Activated CD8-positive, alpha-beta T cell treated with anti-CD3 and anti-CD28 coated beads for 36 hours (primary cell): ENCODE data around the gene RCAN1. TPM values are rescaled to one million over a fixed set of nuclear protein-coding genes. Genes with fewer than 3 reads are reported as not detected.

ENCODE experiments used
- ATAC-seq: fragments of 200-7000 bp; cut with Tn5 transposase; one replicate; pipeline ENCODE4 v1.10.0; 2021; ENCODE audit warnings: mild to moderate bottlenecking, moderate library complexity
- CTCF ChIA-PET: fragments of 350-600 bp; sonication (Branson Sonifier 250); formaldehyde crosslinking; loops from one replicate; lab custom pipeline; 2021; ENCODE audit warnings: antibody characterized with exemption; lab: Charles Lee
- POLR2A ChIA-PET: fragments of 350-600 bp; sonication (Branson Sonifier 250); formaldehyde crosslinking; loops from one replicate; lab custom pipeline; 2021; ENCODE audit warnings: antibody characterized with exemption; lab: Charles Lee
- DNase-seq: peaks from one replicate; pipeline ENCODE4 v3.0.0-alpha.2; 2020
- H3K27ac Mint-ChIP-seq: one replicate; pipeline ENCODE4 v1.8.0; 2021; ENCODE audit warnings: mild to moderate bottlenecking, mixed read lengths
- H3K27me3 Mint-ChIP-seq: one replicate; pipeline ENCODE4 v1.8.0; 2021; ENCODE audit warnings: mixed read lengths
- H3K36me3 Mint-ChIP-seq: one replicate; pipeline ENCODE4 v1.8.0; 2021; ENCODE audit warnings: low read depth, mixed read lengths
- H3K4me1 Mint-ChIP-seq: one replicate; pipeline ENCODE4 v1.8.0; 2021; ENCODE audit warnings: low read depth, mixed read lengths
- H3K4me3 Mint-ChIP-seq: one replicate; pipeline ENCODE4 v1.8.0; 2021; ENCODE audit warnings: mild to moderate bottlenecking, moderate library complexity, mixed read lengths
- H3K9me3 Mint-ChIP-seq: one replicate; pipeline ENCODE4 v1.8.0; 2021; ENCODE audit warnings: mixed read lengths
- CTCF ChIP-seq: fragments of 200-600 bp; IDR thresholded peaks from one replicate; pipeline ENCODE4 v1.8.0; 2022; ENCODE audit warnings: antibody characterized with exemption, mild to moderate bottlenecking
- intact Hi-C: fragments of 100-400 bp; cut with micrococcal nuclease; formaldehyde crosslinking; loops from one replicate; pipeline ENCODE4 v1.10.0; 2022
- total RNA-seq, 2 experiments: library from RNA; stranded (reverse); gene quantifications; one replicate each; pipeline ENCODE4 v1.2.3, GENCODE V29; 2021

The RCAN1 gene
- total RNA-seq, 2 experiments from 2014 or later, result 6.1 to 7.8 TPM

- Mint-ChIP-seq H3K4me1 (peaks cover 17% of the 10 kb centered on the region), H3K9me3 (no peaks in the 10 kb centered on the region)
- no peak for ATAC-seq
Measured at GRCh38 chr21:34513129-34513675, 101.7 kb downstream of the RCAN1 start.

GRCh38 chr21:34511787-34512455, 103.0 kb downstream of the RCAN1 start, which contains the start of gene KCNE1:
Gene KCNE1 (minus strand): TSS chr21:34512210. CDS start chr21:34449634, 62,576 bp downstream.
- Mint-ChIP-seq H3K27me3 (peaks cover 2% of the 10 kb centered on the region), H3K4me3 (no peak within 1 kb of the TSS), H3K36me3 (no peaks in the 10 kb centered on the region), H3K9me3 (no peaks in the 10 kb centered on the region), H3K27ac (no peak within 1 kb of the TSS), H3K4me1 (peaks cover 4% of the 10 kb centered on the region)
- intact Hi-C loops, result no loop called here
- POLR2A ChIA-PET, result no interaction called here
- DNase-seq (no peak), ATAC-seq (no peak)
- CTCF ChIA-PET, result interaction anchor here (1.1 to 3.7 kb wide), 5 partner anchors 9 to 105 kb away, joined by 3 to 26 read pairs (median 10); no protein-coding TSS in a partner anchor
- no peak for TF ChIP-seq CTCF

More at GRCh38 chr21:34513129-34513675, 101.7 kb downstream of the RCAN1 start:
- DNase-seq, result no peak
- H3K36me3 Mint-ChIP-seq, result peaks cover 7% of the 10 kb centered on the region
- intact Hi-C loops, result no loop called here
- peaks cover 2% of the 10 kb centered on the region for H3K27me3 Mint-ChIP-seq
- ChIA-PET POLR2A (no interaction called here), CTCF (no interaction called here)
- no peak overlapping the region for H3K27ac Mint-ChIP-seq
- no peak overlapping the region for H3K4me3 Mint-ChIP-seq
- TF ChIP-seq CTCF, result no peak

GRCh38 chr21:34511181-34511580, 103.7 kb downstream of the RCAN1 start:
- CTCF ChIA-PET, result interaction anchor here (0.5 to 3.7 kb wide), 17 partner anchors 10 to 148 kb away, joined by 3 to 26 read pairs (median 5); no protein-coding TSS in a partner anchor
- Mint-ChIP-seq H3K9me3 (no peaks in the 10 kb centered on the region), H3K4me3 (no peak overlapping the region), H3K4me1 (no peaks in the 10 kb centered on the region), H3K36me3 (no peaks in the 10 kb centered on the region), H3K27ac (no peak overlapping the region), H3K27me3 (peaks cover 2% of the 10 kb centered on the region)
- TF ChIP-seq CTCF, result no peak
- ATAC-seq (no peak), DNase-seq (no peak)
- POLR2A ChIA-PET, result no interaction called here
- intact Hi-C loops, result no loop called here

- ChIA-PET POLR2A (no interaction called here), CTCF (interaction anchor here (0.5 to 3.7 kb wide), 18 partner anchors 11 to 148 kb away, joined by 3 to 26 read pairs (median 5); no protein-coding TSS in a partner anchor)
- peak; percentile 59 for TF ChIP-seq CTCF
- no peak overlapping the region for H3K27ac Mint-ChIP-seq
- intact Hi-C loops, result no loop called here
- DNase-seq, result peak; percentile 82
- no peaks in the 10 kb centered on the region for H3K4me1 Mint-ChIP-seq
- peak; percentile 92 for ATAC-seq
- peaks cover 2% of the 10 kb centered on the region for H3K27me3 Mint-ChIP-seq
- no peaks in the 10 kb centered on the region for H3K36me3 Mint-ChIP-seq
- H3K9me3 Mint-ChIP-seq, result no peaks in the 10 kb centered on the region
- H3K4me3 Mint-ChIP-seq, result no peak overlapping the region
Measured at GRCh38 chr21:34510148-34511142, 104.5 kb downstream of the RCAN1 start.
